Stimulated activated CD4-positive, alpha-beta T cell treated with anti-CD3 and anti-CD28 coated beads, Interleukin-1b, Interleukin-23, amount 100 ng/mL, for 4 hours (primary cell): ENCODE results near the gene OR2A2.

Experiments
- DNase-seq, 2 donors: peaks; one replicate each; pipeline ENCODE4 v3.0.0-alpha.2; 2020; ENCODE audit warnings: low read depth in 2 of 2

The OR2A2 gene

GRCh38 chr7:144137501-144137900, 28.1 kb downstream of the OR2A2 start:
- no peak for DNase-seq

- no peak for DNase-seq
Measured at GRCh38 chr7:144142187-144142586, 32.8 kb downstream of the OR2A2 start.

GRCh38 chr7:144144426-144144825, 35.0 kb downstream of the OR2A2 start:
- DNase-seq = no peak

- DNase-seq = no peak
Measured at GRCh38 chr7:144148224-144148827, 38.9 kb downstream of the OR2A2 start.

GRCh38 chr7:144158861-144159260, 49.5 kb downstream of the OR2A2 start:
- no peak for DNase-seq
